ENCODE data around the gene C4orf50.
"Not testable (repeated sequence)": the region's sequence is repeated elsewhere in the genome, so short reads cannot be mapped to it uniquely, and the experiment has no call there.

The C4orf50 gene

GRCh38 chr4:5858020-5858769, 160.0 kb downstream of the C4orf50 start:
- no peak for DNase-seq (ENCODE audit: low read depth in 3 of 3)

GRCh38 chr4:5857199-5857598, 161.0 kb downstream of the C4orf50 start:
- no peak for DNase-seq (ENCODE audit: low read depth in 3 of 3)

- not testable (repeated sequence) for DNase-seq (ENCODE audit: low read depth in 3 of 3)
These were observed 161.9 kb downstream of the C4orf50 start for GRCh38 chr4:5856362-5856761.

- no peak for DNase-seq (ENCODE audit: low read depth in 3 of 3)
These were observed 163.3 kb downstream of the C4orf50 start for GRCh38 chr4:5854929-5855328.

DNA sequence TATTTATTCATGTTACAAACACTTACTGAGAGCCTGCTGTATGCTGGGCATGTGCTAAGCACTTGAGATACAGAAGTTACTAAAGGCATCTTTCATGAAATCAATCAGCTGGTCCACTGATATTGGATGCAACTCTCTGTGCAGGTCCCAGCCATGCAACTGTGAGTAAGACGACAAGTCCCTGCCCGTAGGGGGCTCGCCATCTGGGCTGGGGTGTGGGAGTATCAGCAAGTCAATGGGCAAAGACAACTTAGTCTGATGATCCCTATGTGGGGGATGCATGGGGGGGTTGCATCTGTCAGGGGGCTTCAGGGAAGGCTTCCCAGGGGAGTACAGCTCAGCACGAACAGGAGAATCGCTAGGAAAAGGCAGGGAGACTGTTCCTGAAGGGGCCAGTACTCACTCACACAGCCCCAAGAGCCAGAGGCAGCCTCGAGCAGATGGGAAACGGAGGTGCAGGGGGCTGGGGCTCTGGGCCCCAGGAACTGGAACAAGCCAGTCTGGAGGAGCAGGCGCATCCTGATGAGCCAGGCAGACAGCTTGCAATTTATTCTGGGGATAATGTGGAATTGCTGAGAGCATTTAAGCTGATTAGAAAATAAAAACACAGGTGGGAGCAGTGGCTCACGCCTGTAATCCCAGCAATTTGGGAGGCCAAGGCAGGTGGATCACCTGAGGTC, 165.6 kb downstream of the C4orf50 start:
- DNase-seq (ENCODE audit: low read depth in 3 of 3) = no peak

- no peak for DNase-seq (ENCODE audit: low read depth in 3 of 3)
These were observed 166.5 kb downstream of the C4orf50 start for GRCh38 chr4:5851637-5852301.

Measured in stimulated activated CD4-positive, alpha-beta T cell treated with anti-CD3 and anti-CD28 coated beads, TNF-alpha, amount 100 ng/mL, for 24 hours (primary cell).